ENCODE measurements around the gene CHD1. TPM values are rescaled to one million over a fixed set of nuclear protein-coding genes. Genes with fewer than 3 reads are reported as not detected.

Gene CHD1
- total RNA-seq: 10 to 100 TPM; 20.4 to 20.6 TPM

GRCh38 chr5:98928873-98929709 is at the start of gene CHD1:
CHD1 (minus strand) TSS chr5:98929007; CDS start chr5:98926386, 2,621 bp downstream.
- H3K9me3 ChIP-seq: no peaks in the 10 kb centered on the region
- H3K27me3 ChIP-seq: no peaks in the 10 kb centered on the region
- no peak for TF ChIP-seq CTCF (IDR thresholded peaks at IDR 0.05)
- peaks cover 14% of the 10 kb centered on the region for H3K36me3 ChIP-seq
- peak; percentile 99 for DNase-seq (ENCODE audit: low spot score)
- H3K27ac ChIP-seq: peak within 1 kb of the TSS; percentile 100
- H3K4me3 ChIP-seq: peak within 1 kb of the TSS; percentile 79 to 96
- peaks cover 0 to 57% of the 10 kb centered on the region in 2 donors for H3K4me1 ChIP-seq

- no peak overlapping the region for H3K4me3 ChIP-seq
- DNase-seq (ENCODE audit: low spot score): no peak
- no peak for TF ChIP-seq CTCF (IDR thresholded peaks at IDR 0.05)
Observed at GRCh38 chr5:98978528-98978927, 49.7 kb upstream of the CHD1 start.

GRCh38 chr5:98977723-98978122 is 48.9 kb upstream of the CHD1 start:
- no peak for DNase-seq (ENCODE audit: low spot score)
- no peaks in the 10 kb centered on the region for H3K4me1 ChIP-seq

More at GRCh38 chr5:98978528-98978927, 49.7 kb upstream of the CHD1 start:
- Histone ChIP-seq H3K36me3 (no peaks in the 10 kb centered on the region), H3K4me1 (no peaks in the 10 kb centered on the region), H3K9me3 (no peaks in the 10 kb centered on the region), H3K27ac (no peak overlapping the region), H3K27me3 (no peaks in the 10 kb centered on the region)

GRCh38 chr5:98975682-98976407 is 47.0 kb upstream of the CHD1 start:
- Histone ChIP-seq H3K4me3 (no peak overlapping the region), H3K27me3 (no peaks in the 10 kb centered on the region), H3K4me1 (no peaks in the 10 kb centered on the region), H3K9me3 (no peaks in the 10 kb centered on the region), H3K27ac (no peak overlapping the region), H3K36me3 (no peaks in the 10 kb centered on the region)
- DNase-seq (ENCODE audit: low spot score): no peak
- no peak for TF ChIP-seq CTCF (IDR thresholded peaks at IDR 0.05)

More at GRCh38 chr5:98977723-98978122, 48.9 kb upstream of the CHD1 start:
- Histone ChIP-seq H3K9me3 (no peaks in the 10 kb centered on the region), H3K36me3 (no peaks in the 10 kb centered on the region), H3K27me3 (no peaks in the 10 kb centered on the region), H3K4me3 (no peak overlapping the region), H3K27ac (no peak overlapping the region)
- no peak for TF ChIP-seq CTCF (IDR thresholded peaks at IDR 0.05)

GRCh38 chr5:98975223-98975622 is 46.4 kb upstream of the CHD1 start:
- Histone ChIP-seq H3K36me3 (no peaks in the 10 kb centered on the region), H3K27ac (no peak overlapping the region), H3K27me3 (no peaks in the 10 kb centered on the region), H3K4me3 (no peak overlapping the region), H3K4me1 (no peaks in the 10 kb centered on the region), H3K9me3 (no peaks in the 10 kb centered on the region)
- no peak for DNase-seq (ENCODE audit: low spot score)
- no peak for TF ChIP-seq CTCF (IDR thresholded peaks at IDR 0.05)

Data from right atrium auricular region (tissue), 2 donors.